ENCODE results near the gene USP17L28.
"Not testable (repeated sequence)": the region's sequence is repeated elsewhere in the genome, so short reads cannot be mapped to it uniquely, and the experiment has no call there.

The USP17L28 gene, protein sequence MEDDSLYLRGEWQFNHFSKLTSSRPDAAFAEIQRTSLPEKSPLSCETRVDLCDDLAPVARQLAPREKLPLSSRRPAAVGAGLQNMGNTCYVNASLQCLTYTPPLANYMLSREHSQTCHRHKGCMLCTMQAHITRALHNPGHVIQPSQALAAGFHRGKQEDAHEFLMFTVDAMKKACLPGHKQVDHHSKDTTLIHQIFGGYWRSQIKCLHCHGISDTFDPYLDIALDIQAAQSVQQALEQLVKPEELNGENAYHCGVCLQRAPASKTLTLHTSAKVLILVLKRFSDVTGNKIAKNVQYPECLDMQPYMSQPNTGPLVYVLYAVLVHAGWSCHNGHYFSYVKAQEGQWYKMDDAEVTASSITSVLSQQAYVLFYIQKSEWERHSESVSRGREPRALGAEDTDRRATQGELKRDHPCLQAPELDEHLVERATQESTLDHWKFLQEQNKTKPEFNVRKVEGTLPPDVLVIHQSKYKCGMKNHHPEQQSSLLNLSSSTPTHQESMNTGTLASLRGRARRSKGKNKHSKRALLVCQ

GRCh38 chr4:9348593-9348992, at the start of gene USP17L28:
USP17L28 (plus strand) TSS chr4:9348893; CDS start chr4:9348893, 0 bp downstream.
- not testable (repeated sequence) for DNase-seq

GRCh38 chr4:9324191-9324590, 24.5 kb upstream of the USP17L28 start:
- peak; percentile 9 for DNase-seq

DNA sequence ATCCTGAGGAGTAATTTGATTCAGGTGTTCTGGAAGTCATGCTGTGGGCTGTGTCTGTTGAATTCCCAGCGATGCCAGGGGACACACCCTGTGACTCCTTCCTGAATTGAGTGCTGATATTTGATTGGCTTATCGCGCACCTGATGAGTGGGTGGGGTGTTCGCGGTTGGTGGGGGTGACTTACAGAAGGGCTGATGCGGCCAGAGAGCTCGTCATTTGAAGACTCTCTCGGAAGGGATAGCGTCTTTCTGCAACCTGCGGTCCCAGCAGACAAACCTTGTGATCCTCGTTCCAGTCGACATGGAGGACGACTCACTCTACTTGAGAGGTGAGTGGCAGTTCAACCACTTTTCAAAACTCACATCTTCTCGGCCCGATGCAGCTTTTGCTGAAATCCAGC, 23.8 kb upstream of the USP17L28 start, which contains the start of gene USP17L24:
USP17L24 (plus strand) TSS at position 301 of the 400 bp plus-strand sequence; CDS start at position 301, 0 bp downstream.
- not testable (repeated sequence) for DNase-seq

GRCh38 chr4:9329611-9330010, 19.1 kb upstream of the USP17L28 start, which contains the start of gene USP17L25:
USP17L25 (plus strand) TSS chr4:9329911; CDS start chr4:9329911, 0 bp downstream.
- DNase-seq: not testable (repeated sequence)

GRCh38 chr4:9334358-9334757, 14.3 kb upstream of the USP17L28 start, which contains the start of gene USP17L26:
USP17L26 (plus strand) TSS chr4:9334658; CDS start chr4:9334658, 0 bp downstream.
- not testable (repeated sequence) for DNase-seq

GRCh38 chr4:9339103-9339502, 9.6 kb upstream of the USP17L28 start, which contains the start of gene USP17L5:
USP17L5 (plus strand) TSS chr4:9339403; CDS start chr4:9339403, 0 bp downstream.
- DNase-seq: not testable (repeated sequence)

GRCh38 chr4:9343848-9344247, 4.8 kb upstream of the USP17L28 start, which contains the start of gene USP17L27:
USP17L27 (plus strand) TSS chr4:9344148; CDS start chr4:9344148, 0 bp downstream.
- DNase-seq: not testable (repeated sequence)

DNA sequence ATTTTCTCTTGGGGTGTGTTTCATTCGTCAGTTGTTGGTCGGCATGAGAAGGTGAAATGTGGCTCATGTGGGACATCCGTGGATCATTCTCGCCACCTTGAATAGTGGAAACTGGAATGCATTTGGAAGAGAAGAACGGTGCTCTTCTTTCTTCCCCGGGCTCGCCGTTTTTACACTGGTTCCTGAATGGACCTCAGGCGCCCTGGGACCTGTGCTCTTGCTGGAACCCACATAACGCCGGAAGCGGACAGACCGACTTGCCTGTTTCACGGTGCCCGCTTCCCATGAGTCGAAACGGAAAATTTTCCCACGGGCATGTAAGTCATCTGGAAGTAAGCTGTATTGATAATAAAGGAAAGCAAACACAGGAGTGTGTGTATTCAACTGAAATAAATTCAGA, 2.2 kb downstream of the USP17L28 start:
- DNase-seq: not testable (repeated sequence)

DNA sequence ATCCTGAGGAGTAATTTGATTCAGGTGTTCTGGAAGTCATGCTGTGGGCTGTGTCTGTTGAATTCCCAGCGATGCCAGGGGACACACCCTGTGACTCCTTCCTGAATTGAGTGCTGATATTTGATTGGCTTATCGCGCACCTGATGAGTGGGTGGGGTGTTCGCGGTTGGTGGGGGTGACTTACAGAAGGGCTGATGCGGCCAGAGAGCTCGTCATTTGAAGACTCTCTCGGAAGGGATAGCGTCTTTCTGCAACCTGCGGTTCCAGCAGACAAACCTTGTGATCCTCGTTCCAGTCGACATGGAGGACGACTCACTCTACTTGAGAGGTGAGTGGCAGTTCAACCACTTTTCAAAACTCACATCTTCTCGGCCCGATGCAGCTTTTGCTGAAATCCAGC, 4.6 kb downstream of the USP17L28 start, which contains the start of gene USP17L29:
USP17L29 (plus strand) TSS at position 301 of the 400 bp plus-strand sequence; CDS start at position 301, 0 bp downstream.
- DNase-seq: not testable (repeated sequence)

GRCh38 chr4:9362829-9363228, 14.1 kb downstream of the USP17L28 start, which contains the start of gene USP17L30:
USP17L30 (plus strand) TSS chr4:9363129; CDS start chr4:9363129, 0 bp downstream.
- DNase-seq: not testable (repeated sequence)

- DNase-seq: not testable (repeated sequence)
Measured at GRCh38 chr4:9379881-9380280, 31.2 kb downstream of the USP17L28 start.

DNA sequence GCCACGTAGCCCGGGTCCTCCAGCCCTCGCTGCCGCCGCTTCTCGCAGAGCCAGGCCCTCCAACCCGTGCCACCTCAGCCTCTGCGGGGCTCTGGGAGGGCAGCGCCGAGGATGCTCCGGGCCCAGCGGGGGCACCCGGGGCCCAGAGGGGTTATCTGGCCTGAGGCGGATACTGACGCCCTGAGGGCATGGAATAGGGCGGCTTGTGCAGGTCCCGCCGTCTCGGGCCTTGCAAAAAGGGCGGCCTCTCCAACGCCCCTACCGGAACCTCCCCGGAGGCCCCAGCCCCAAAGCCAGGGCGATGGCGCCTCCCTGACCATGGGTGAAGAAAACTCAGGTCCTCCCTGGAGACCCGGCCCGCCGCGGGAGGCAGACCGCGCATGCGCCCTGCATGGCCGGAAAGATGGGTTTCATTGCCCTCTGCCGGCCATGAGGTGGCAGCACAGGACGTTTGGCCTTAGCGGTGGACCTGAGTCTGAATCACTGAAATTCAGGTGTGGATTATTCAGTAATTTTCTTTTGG, 32.4 kb downstream of the USP17L28 start:
- peak; percentile 74 for DNase-seq

- no peak for DNase-seq
Measured at GRCh38 chr4:9384126-9384525, 35.4 kb downstream of the USP17L28 start.

- DNase-seq: not testable (repeated sequence)
Measured at GRCh38 chr4:9389001-9389400, 40.3 kb downstream of the USP17L28 start.

Data from activated CD4-positive, alpha-beta T cell treated with anti-CD3 and anti-CD28 coated beads, Interleukin-10, Interleukin-2, amounts not matched to agents 100 ng/mL and 50 ng/mL, durations not matched to agents 16 hours and 8 hours (primary cell).